Urinary bladder (tissue), 4 donors: ENCODE data around the gene ST3GAL3. TPM values are rescaled to one million over a fixed set of nuclear protein-coding genes. Genes with fewer than 3 reads are reported as not detected.

Experiments
- DNase-seq: peaks from one replicate; pipeline ENCODE4 v3.0.0-alpha.2; 2015; ENCODE audit errors: extremely low spot score
- H3K27ac ChIP-seq: one replicate; pipeline ENCODE4 v1.5.1; 2013; ENCODE audit warnings: low read depth, mild to moderate bottlenecking, moderate library complexity
- H3K36me3 ChIP-seq: one replicate; pipeline ENCODE4 v1.6.1; 2013; ENCODE audit warnings: mild to moderate bottlenecking, moderate library complexity; ENCODE audit not compliant: insufficient read depth
- H3K4me1 ChIP-seq: one replicate; pipeline ENCODE4 v1.6.1; 2013; ENCODE audit warnings: mild to moderate bottlenecking, moderate library complexity; ENCODE audit not compliant: insufficient read depth
- H3K4me3 ChIP-seq: one replicate; pipeline ENCODE4 v1.5.1; 2013; ENCODE audit warnings: low read depth, low read length
- WGBS: extraction: QIAGEN DNeasy Blood & Tissue Kit; methylation state at CpG from one replicate; pipeline ENCODE4 v1.1.7; 2013; 5-methylcytosine and 5-hydroxymethylcytosine counted together
- polyA plus RNA-seq: library from polyadenylated mRNA; stranded (reverse); fragments of 200-250 nt; gene quantifications from one replicate; pipeline ENCODE4 v1.2.3, GENCODE V29; 2013
- total RNA-seq: library from RNA; depleted of rRNA; stranded (reverse); fragments of >200 nt; gene quantifications from one replicate; pipeline ENCODE4 v1.2.3, GENCODE V29; 2014
- donor health status: healthy with polysubstance abuse.
- donor health status: healthy.

Gene ST3GAL3
- total and polyA plus RNA-seq, 2 donors = 25.4 to 27.2 TPM

- H3K27ac ChIP-seq = no peak overlapping the region
- H3K36me3 ChIP-seq = peaks cover 11% of the 10 kb centered on the region
Observed at GRCh38 chr1:43687301-43688108, 19.8 kb upstream of the ST3GAL3 start.

GRCh38 chr1:43688109-43688387 lies 19.3 kb upstream of the ST3GAL3 start:
- no peak overlapping the region for H3K27ac ChIP-seq
- no peak for DNase-seq
- H3K36me3 ChIP-seq = peaks cover 11% of the 10 kb centered on the region
- H3K4me3 ChIP-seq = no peak overlapping the region
- no peaks in the 10 kb centered on the region for H3K4me1 ChIP-seq
- WGBS = over 99% methylated on average over 2 of the region's 2 CpGs

More at GRCh38 chr1:43687301-43688108, 19.8 kb upstream of the ST3GAL3 start:
- H3K4me3 ChIP-seq = no peak overlapping the region
- 50% methylated on average over 5 of the region's 5 CpGs for WGBS
- H3K4me1 ChIP-seq = no peaks in the 10 kb centered on the region
- DNase-seq = no peak

- H3K27ac ChIP-seq = no peak overlapping the region
- peaks cover 10% of the 10 kb centered on the region for H3K36me3 ChIP-seq
- WGBS = 81% methylated on average over 2 of the region's 2 CpGs
- H3K4me3 ChIP-seq = no peak overlapping the region
- no peaks in the 10 kb centered on the region for H3K4me1 ChIP-seq
- DNase-seq = no peak
Observed at GRCh38 chr1:43688594-43689000, 18.7 kb upstream of the ST3GAL3 start.

GRCh38 chr1:43689289-43689688 lies 18.0 kb upstream of the ST3GAL3 start:
- 86% methylated on average over 2 of the region's 2 CpGs for WGBS
- Histone ChIP-seq H3K4me3 (no peak overlapping the region), H3K4me1 (no peaks in the 10 kb centered on the region), H3K36me3 (peaks cover 9% of the 10 kb centered on the region), H3K27ac (no peak overlapping the region)
- DNase-seq = no peak

GRCh38 chr1:43691871-43692815 lies 15.2 kb upstream of the ST3GAL3 start:
- no peak for DNase-seq
- 85% methylated on average over 10 of the region's 10 CpGs for WGBS
- Histone ChIP-seq H3K36me3 (peaks cover 12% of the 10 kb centered on the region), H3K27ac (no peak overlapping the region), H3K4me1 (no peaks in the 10 kb centered on the region), H3K4me3 (no peak overlapping the region)

GRCh38 chr1:43693371-43693770 lies 14.0 kb upstream of the ST3GAL3 start:
- peaks cover 12% of the 10 kb centered on the region for H3K36me3 ChIP-seq
- no peak for DNase-seq
- H3K4me3 ChIP-seq = no peak overlapping the region
- no peak overlapping the region for H3K27ac ChIP-seq
- no peaks in the 10 kb centered on the region for H3K4me1 ChIP-seq
- WGBS = 86% methylated on average over 6 of the region's 6 CpGs

GRCh38 chr1:43699281-43699680 lies 8.1 kb upstream of the ST3GAL3 start:
- no peak for DNase-seq
- Histone ChIP-seq H3K4me3 (no peak overlapping the region), H3K27ac (no peak overlapping the region), H3K36me3 (peaks cover 10% of the 10 kb centered on the region), H3K4me1 (no peaks in the 10 kb centered on the region)
- WGBS = 95% methylated on average over 5 of the region's 5 CpGs

- H3K4me1 ChIP-seq = no peaks in the 10 kb centered on the region
- no peak overlapping the region for H3K4me3 ChIP-seq
- no peak for DNase-seq
- no peak overlapping the region for H3K27ac ChIP-seq
- peaks cover 8% of the 10 kb centered on the region for H3K36me3 ChIP-seq
Observed at GRCh38 chr1:43703836-43704235, 3.5 kb upstream of the ST3GAL3 start.

GRCh38 chr1:43704838-43705237 lies 2.5 kb upstream of the ST3GAL3 start:
- H3K27ac ChIP-seq = no peak overlapping the region
- no peak for DNase-seq
- H3K4me3 ChIP-seq = no peak overlapping the region
- WGBS = 43% methylated on average over 2 of the region's 2 CpGs
- no peaks in the 10 kb centered on the region for H3K4me1 ChIP-seq
- H3K36me3 ChIP-seq = peaks cover 5% of the 10 kb centered on the region

- Histone ChIP-seq H3K36me3 (peaks cover 3% of the 10 kb centered on the region), H3K4me1 (no peaks in the 10 kb centered on the region), H3K27ac (no peak overlapping the region), H3K4me3 (no peak overlapping the region)
- no peak for DNase-seq
- whole genome bisulfite sequencing = 59% methylated on average over 4 of the region's 4 CpGs
Observed at GRCh38 chr1:43705334-43705733, 2.0 kb upstream of the ST3GAL3 start.

GRCh38 chr1:43705982-43706597 lies 1.2 kb upstream of the ST3GAL3 start:
- no peaks in the 10 kb centered on the region for H3K4me1 ChIP-seq
- peaks cover 3% of the 10 kb centered on the region for H3K36me3 ChIP-seq
- 71% methylated on average over 5 of the region's 5 CpGs for WGBS
- H3K4me3 ChIP-seq = no peak overlapping the region
- no peak overlapping the region for H3K27ac ChIP-seq
- DNase-seq = no peak

- H3K36me3 ChIP-seq = peaks cover 3% of the 10 kb centered on the region
- H3K27ac ChIP-seq = no peak overlapping the region
- H3K4me1 ChIP-seq = no peaks in the 10 kb centered on the region
- H3K4me3 ChIP-seq = peak overlapping the region; percentile 94
- 3% methylated on average over 30 of the region's 30 CpGs for WGBS
- no peak for DNase-seq
Observed at GRCh38 chr1:43706598-43707189, 642 bp upstream of the ST3GAL3 start.

GRCh38 chr1:43708002-43708410 lies 670 bp downstream of the ST3GAL3 start:
- WGBS = under 1% methylated on average over 15 of the region's 15 CpGs
- Histone ChIP-seq H3K4me3 (peak overlapping the region; percentile 94), H3K27ac (no peak overlapping the region), H3K36me3 (peaks cover 3% of the 10 kb centered on the region), H3K4me1 (no peaks in the 10 kb centered on the region)
- DNase-seq = no peak
